ENCODE results near the gene FOXP3. TPM values are rescaled to one million over a fixed set of nuclear protein-coding genes. Genes with fewer than 3 reads are reported as not detected.

Gene FOXP3
- polyA plus RNA-seq, 3 donors = 0.10 TPM; not detected in 2

DNA sequence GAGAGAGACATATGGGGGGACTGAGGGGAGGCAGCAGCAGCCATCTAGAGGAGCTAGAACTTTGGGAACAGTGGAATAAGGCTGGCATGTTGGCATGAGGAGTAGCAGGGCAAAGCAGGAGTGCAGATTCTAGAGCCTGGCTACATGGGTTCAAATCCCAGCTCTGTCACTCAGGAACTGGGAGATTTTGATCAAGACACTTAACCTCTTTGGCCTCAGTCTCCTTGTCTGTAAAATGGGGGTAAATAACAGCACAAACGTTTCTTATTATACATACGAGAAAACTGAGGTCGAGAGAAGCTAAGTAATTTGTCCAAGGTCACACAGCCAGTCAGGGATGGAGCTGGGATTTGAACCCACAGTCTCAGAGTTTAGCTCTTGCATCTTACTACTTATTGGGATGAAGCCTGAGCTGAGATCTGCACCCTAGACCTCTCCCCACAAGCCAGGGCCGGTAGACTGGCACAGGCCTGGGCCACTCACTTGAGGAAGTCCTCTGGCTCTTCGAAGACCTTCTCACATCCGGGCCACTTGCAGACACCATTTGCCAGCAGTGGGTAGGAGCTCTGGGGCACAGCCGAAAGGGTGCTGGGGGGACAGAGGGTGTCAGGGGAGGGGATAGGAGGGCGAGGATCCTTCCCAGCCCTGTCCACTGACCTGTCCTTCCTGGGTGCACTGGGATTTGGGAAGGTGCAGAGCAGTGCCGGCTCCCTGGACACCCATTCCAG lies 8.1 kb downstream of the FOXP3 start:
- Mint-ChIP-seq H3K27me3 (ENCODE audit: low read depth in 3 of 3) (peaks cover 0 to 12% (median 3%) of the 10 kb centered on the region in 3 donors), H3K27ac (no peak overlapping the region), H3K36me3 (peaks cover 0 to 2% of the 10 kb centered on the region in 2 donors), H3K9me3 (no peaks in the 10 kb centered on the region), H3K4me3 (no peak overlapping the region), H3K4me1 (peaks cover 19% of the 10 kb centered on the region)
- Histone ChIP-seq H3K4me1 (ENCODE audit: control insufficient read depth in 1 of 2, insufficient read depth in 2 of 2, low read length in 2 of 2) (peaks cover 9% of the 10 kb centered on the region in 2 donors), H3K9ac (ENCODE audit: insufficient read depth, low read length, poor library complexity, severe bottlenecking) (no peak overlapping the region), H3K9me3 (replicated peaks in 1 of 2; ENCODE audit: control insufficient read depth in 1 of 2, insufficient read depth in 1 of 2, low read length in 2 of 2) (no peaks in the 10 kb centered on the region), H3K27me3 (ENCODE audit: control insufficient read depth in 2 of 2, insufficient read depth in 2 of 2, low read length in 2 of 2) (no peaks in the 10 kb centered on the region), H3K27ac (ENCODE audit: low read depth in 1 of 2, low read length in 2 of 2) (no peak overlapping the region), H3K4me3 (replicated peaks in 1 of 3; ENCODE audit: low read depth in 2 of 3, low read length in 3 of 3) (no peak overlapping the region), H2AFZ (ENCODE audit: insufficient read depth, low read depth, low read length, poor library complexity, severe bottlenecking) (no peak overlapping the region), H3K79me2 (ENCODE audit: insufficient read depth, low read length) (no peaks in the 10 kb centered on the region), H4K20me1 (ENCODE audit: insufficient read depth, low read length) (no peaks in the 10 kb centered on the region), H3K4me2 (replicated peaks; ENCODE audit: extremely low read depth, low read length, poor library complexity, severe bottlenecking) (no peak overlapping the region), H3K36me3 (replicated peaks in 1 of 2; ENCODE audit: control insufficient read depth in 1 of 2, insufficient read depth in 2 of 2, low read length in 2 of 2) (peaks cover 0 to under 1% of the 10 kb centered on the region in 2 donors)
- TF ChIP-seq, protein P1, sequence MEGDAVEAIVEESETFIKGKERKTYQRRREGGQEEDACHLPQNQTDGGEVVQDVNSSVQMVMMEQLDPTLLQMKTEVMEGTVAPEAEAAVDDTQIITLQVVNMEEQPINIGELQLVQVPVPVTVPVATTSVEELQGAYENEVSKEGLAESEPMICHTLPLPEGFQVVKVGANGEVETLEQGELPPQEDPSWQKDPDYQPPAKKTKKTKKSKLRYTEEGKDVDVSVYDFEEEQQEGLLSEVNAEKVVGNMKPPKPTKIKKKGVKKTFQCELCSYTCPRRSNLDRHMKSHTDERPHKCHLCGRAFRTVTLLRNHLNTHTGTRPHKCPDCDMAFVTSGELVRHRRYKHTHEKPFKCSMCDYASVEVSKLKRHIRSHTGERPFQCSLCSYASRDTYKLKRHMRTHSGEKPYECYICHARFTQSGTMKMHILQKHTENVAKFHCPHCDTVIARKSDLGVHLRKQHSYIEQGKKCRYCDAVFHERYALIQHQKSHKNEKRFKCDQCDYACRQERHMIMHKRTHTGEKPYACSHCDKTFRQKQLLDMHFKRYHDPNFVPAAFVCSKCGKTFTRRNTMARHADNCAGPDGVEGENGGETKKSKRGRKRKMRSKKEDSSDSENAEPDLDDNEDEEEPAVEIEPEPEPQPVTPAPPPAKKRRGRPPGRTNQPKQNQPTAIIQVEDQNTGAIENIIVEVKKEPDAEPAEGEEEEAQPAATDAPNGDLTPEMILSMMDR (IDR thresholded peaks at IDR 0.05) = no peak
- DNase-seq = no peak
- intact Hi-C loops (cut with micrococcal nuclease) = no loop called here
- 100% methylated on average over 1 of the region's 9 CpGs for WGBS (ENCODE audit: insufficient coverage)

DNA sequence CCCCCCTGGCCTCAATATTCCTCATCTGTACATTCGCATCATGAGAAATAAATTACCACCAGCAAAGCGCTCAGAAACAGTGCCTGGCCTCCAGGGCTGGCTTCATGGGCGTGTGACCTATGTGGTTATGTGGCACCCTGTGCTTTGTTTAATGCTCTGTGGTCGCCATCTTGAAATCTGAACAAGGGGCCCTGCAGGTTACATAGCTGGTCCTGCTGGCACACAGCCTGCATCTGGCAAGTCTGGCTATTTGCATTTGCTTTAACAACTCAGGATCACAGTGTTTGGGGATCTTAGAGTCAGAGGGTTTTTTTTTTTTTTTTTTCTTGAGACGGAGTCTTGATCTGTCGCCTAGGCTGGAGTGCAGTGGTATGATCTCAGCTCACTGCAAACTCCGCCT lies 9.9 kb downstream of the FOXP3 start:
- Mint-ChIP-seq H3K27ac (peak overlapping the region in 1 of 7 donors; percentile 9), H3K27me3 (ENCODE audit: low read depth in 3 of 3) (peaks cover 0 to 11% (median 5%) of the 10 kb centered on the region in 3 donors), H3K4me3 (no peak overlapping the region), H3K9me3 (no peaks in the 10 kb centered on the region), H3K4me1 (peaks cover 19% of the 10 kb centered on the region), H3K36me3 (peaks cover 12% of the 10 kb centered on the region in 2 donors)
- Histone ChIP-seq H3K27ac (ENCODE audit: low read depth in 1 of 2, low read length in 2 of 2) (no peak overlapping the region), H3K4me3 (replicated peaks in 1 of 3; ENCODE audit: low read depth in 2 of 3, low read length in 3 of 3) (no peak overlapping the region), H3K9me3 (replicated peaks in 1 of 2; ENCODE audit: control insufficient read depth in 1 of 2, insufficient read depth in 1 of 2, low read length in 2 of 2) (no peaks in the 10 kb centered on the region), H3K36me3 (replicated peaks in 1 of 2; ENCODE audit: control insufficient read depth in 1 of 2, insufficient read depth in 2 of 2, low read length in 2 of 2) (peaks cover 6 to 18% of the 10 kb centered on the region in 2 donors), H3K79me2 (ENCODE audit: insufficient read depth, low read length) (no peaks in the 10 kb centered on the region), H4K20me1 (ENCODE audit: insufficient read depth, low read length) (peaks cover 4% of the 10 kb centered on the region), H3K27me3 (ENCODE audit: control insufficient read depth in 2 of 2, insufficient read depth in 2 of 2, low read length in 2 of 2) (no peaks in the 10 kb centered on the region), H3K9ac (ENCODE audit: insufficient read depth, low read length, poor library complexity, severe bottlenecking) (no peak overlapping the region), H3K4me2 (replicated peaks; ENCODE audit: extremely low read depth, low read length, poor library complexity, severe bottlenecking) (no peak overlapping the region), H2AFZ (ENCODE audit: insufficient read depth, low read depth, low read length, poor library complexity, severe bottlenecking) (no peak overlapping the region), H3K4me1 (ENCODE audit: control insufficient read depth in 1 of 2, insufficient read depth in 2 of 2, low read length in 2 of 2) (peaks cover 9% of the 10 kb centered on the region in 2 donors)
- DNase-seq = no peak
- WGBS (ENCODE audit: insufficient coverage) = 89% methylated on average over 3 of the region's 7 CpGs
- intact Hi-C loops (cut with micrococcal nuclease) = no loop called here
- TF ChIP-seq, protein P1 (IDR thresholded peaks at IDR 0.05) = no peak

All from CD14-positive monocyte (primary cell).